ENCODE results near the gene DNAJC8. TPM values are rescaled to one million over a fixed set of nuclear protein-coding genes. Genes with fewer than 3 reads are reported as not detected.

DNAJC8 gene
- total and polyA plus RNA-seq, 2 of the 4 experiments (the other 2 are of a cell fraction), result 53.6 to 81.0 TPM

DNA sequence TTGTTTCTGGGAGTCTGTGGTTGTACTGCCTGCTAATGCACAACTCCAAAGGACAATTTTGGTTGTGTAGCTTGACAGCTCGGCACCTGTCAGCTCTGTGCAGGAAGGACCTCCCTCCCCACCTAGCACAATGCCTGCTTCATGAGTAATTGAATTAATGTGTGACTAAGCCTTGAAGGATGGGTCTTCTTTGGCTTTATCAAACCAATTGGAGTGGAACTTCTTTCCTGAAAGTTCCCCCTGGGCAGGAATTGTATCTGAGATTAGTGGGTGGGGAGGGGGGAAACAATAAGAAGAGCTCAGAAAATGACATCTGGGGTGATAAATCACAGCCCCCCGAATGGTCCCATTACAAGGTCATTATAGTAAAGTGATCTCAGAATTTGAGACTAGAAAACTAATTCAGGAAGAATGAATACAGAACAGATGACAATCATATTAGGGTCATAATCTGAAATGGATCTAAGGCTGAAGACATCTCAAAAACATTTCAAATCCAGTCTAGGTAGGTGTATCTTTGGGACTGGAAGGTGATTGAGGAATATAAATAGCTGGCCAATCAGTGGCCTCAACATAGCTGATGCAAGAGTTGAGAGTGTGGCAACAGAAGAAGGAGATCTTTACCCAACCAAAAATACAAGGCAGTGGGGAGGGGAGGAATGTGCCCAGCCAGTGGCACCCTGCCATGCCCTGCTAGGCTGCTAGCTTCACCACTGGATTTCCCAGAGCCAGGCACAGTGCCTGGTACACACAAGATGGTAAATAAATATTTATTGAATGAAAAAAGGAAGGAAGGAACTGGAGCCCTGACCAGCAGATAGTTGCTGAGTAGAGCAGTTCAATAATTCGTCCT, 16.4 kb upstream of the DNAJC8 start:
- peak; percentile 6; the same call in 1 of the 2 replicates for TF ChIP-seq MAZ (IDR thresholded peaks at IDR 0.05; ENCODE audit: borderline replicate concordance, low read depth, low read length)
- no peak for TF ChIP-seq RCOR1 (IDR thresholded peaks at IDR 0.05; ENCODE audit: insufficient replicate concordance, low read length)
- TF ChIP-seq CEBPB (IDR thresholded peaks at IDR 0.05; ENCODE audit: low read depth, low read length), result peak; percentile 95
- TF ChIP-seq RAD21 (IDR thresholded peaks at IDR 0.05; ENCODE audit: low read length), result no peak

More for the DNA sequence above, 16.4 kb upstream of the DNAJC8 start:
- H2BK5ac ChIP-seq (ENCODE audit: low read depth, low read length, poor library complexity, severe bottlenecking), result peak overlapping the region; percentile 32
- WGBS, 2 experiments (ENCODE audit: extremely low coverage in 2 of 2, insufficient read length in 1 of 2), result no CpG with 5 or more reads among the region's 3 CpGs
- H3K27ac ChIP-seq (ENCODE audit: insufficient read depth, low read length), result peak overlapping the region; percentile 53; the same call in 1 of the 2 replicates
- peak overlapping the region; percentile 59 for H4K5ac ChIP-seq (ENCODE audit: low read depth, low read length)
- intact Hi-C loops (cut with micrococcal nuclease) (loop anchor here (1.0 to 2.0 kb wide), 3 partner anchors 80 to 354 kb away; partner anchors contain the start of genes MED18 and PHACTR4), dilution Hi-C loops (cut with HindIII; ENCODE audit: low sequenced_read_pairs, unreplicated experiment) (no loop called here), in situ Hi-C loops (cut with MboI; ENCODE audit: low sequenced_read_pairs) (no loop called here)
- peak overlapping the region; percentile 25; the same call in 1 of the 2 replicates for H3K9ac ChIP-seq (ENCODE audit: low read depth, low read length)
- H2BK20ac ChIP-seq (ENCODE audit: low read depth, low read length), result peak overlapping the region; percentile 86
- H3K27me3 ChIP-seq (ENCODE audit: control insufficient read depth, insufficient read depth, low read length), result no peaks in the 10 kb centered on the region; the same call in 1 of the 2 replicates
- H3K23ac ChIP-seq (ENCODE audit: low read depth, low read length), result peak overlapping the region; percentile 72; the same call in 1 of the 2 replicates
- POLR2A ChIA-PET (ENCODE audit: unreplicated experiment), result no interaction called here
- H3K14ac ChIP-seq (replicated peaks; ENCODE audit: low read depth, low read length), result peak overlapping the region; percentile 80
- H3K9me3 ChIP-seq (ENCODE audit: control insufficient read depth, insufficient read depth, low read length), result no peaks in the 10 kb centered on the region
- H3K79me1 ChIP-seq (ENCODE audit: low read depth in 1 of 2, low read length in 2 of 2), result peaks cover 0 to 18% of the 10 kb centered on the region in 2 experiments; a peak in 1 of 4 replicates
- DNase-seq, result peak; percentile 70
- H3K36me3 ChIP-seq (ENCODE audit: control insufficient read depth, insufficient read depth, low read length), result no peaks in the 10 kb centered on the region
- peak overlapping the region; percentile 32; the same call in 2 of the 3 replicates for H2BK15ac ChIP-seq (ENCODE audit: low read depth, low read length)
- H3K18ac ChIP-seq (ENCODE audit: low read depth, low read length), result peak overlapping the region; percentile 56
- peak overlapping the region; percentile 26 to 73; a peak in 3 of 4 replicates for H4K8ac ChIP-seq (ENCODE audit: low read depth in 2 of 2, low read length in 2 of 2)
- peak overlapping the region; percentile 46; the same call in 1 of the 2 replicates for H3K56ac ChIP-seq (ENCODE audit: extremely low read depth, insufficient read depth, low read length)
- peak overlapping the region; percentile 57 for H2AK9ac ChIP-seq (replicated peaks; ENCODE audit: low read depth, low read length, poor library complexity)
- CTCF ChIA-PET, result interaction anchor here (0.6 to 2.2 kb wide), 14 partner anchors 9 to 429 kb away, joined by 3 to 15 read pairs (median 4); partner anchors contain the start of genes MED18 and TRNAU1AP
- H3K4me1 ChIP-seq (ENCODE audit: control insufficient read depth, insufficient read depth, low read length), result peaks cover 14% of the 10 kb centered on the region
- no peaks in the 10 kb centered on the region for H4K20me1 ChIP-seq (ENCODE audit: insufficient read depth, low read length)
- H4K91ac ChIP-seq (ENCODE audit: insufficient read depth, low read depth, low read length), result peak overlapping the region; percentile 89
- no TSS peak for BruUV-seq (replicated peaks)
- H2BK120ac ChIP-seq (ENCODE audit: low read depth, low read length), result peak overlapping the region; percentile 90
- H2AFZ ChIP-seq (replicated peaks; ENCODE audit: low read length, poor library complexity), result peak overlapping the region; percentile 69
- H3K4me3 ChIP-seq (ENCODE audit: insufficient read depth, low read depth, low read length), result no peak overlapping the region
- no peaks in the 10 kb centered on the region; the same call in none of the 2 replicates for H3K9me1 ChIP-seq (ENCODE audit: insufficient read depth, low read length)
- peak overlapping the region; percentile 90 for H3K4ac ChIP-seq (ENCODE audit: low read depth, low read length)
- H2AK5ac ChIP-seq (ENCODE audit: low read depth, low read length), result peak overlapping the region; percentile 8; the same call in 1 of the 2 replicates
- H3K4me2 ChIP-seq (ENCODE audit: low read depth, low read length), result peak overlapping the region; percentile 76
- no peak for ATAC-seq (ENCODE audit: low read depth)
